HTERT RPE-1 (cell line): ENCODE results near the gene MRPS35.

ENCODE experiments used
- in situ Hi-C: fragments of 300-500 bp; cut with MboI; formaldehyde crosslinking; loops from 4 replicates; pipeline ENCODE4 v1.14.3; 2020; ENCODE audit warnings: low sequenced_read_pairs

The MRPS35 gene

GRCh38 chr12:27771481-27772327, 61.1 kb downstream of the MRPS35 start:
- in situ Hi-C loops: no loop called here

- in situ Hi-C loops: no loop called here
Observed at GRCh38 chr12:27772328-27773049, 61.9 kb downstream of the MRPS35 start.

- in situ Hi-C loops: no loop called here
Observed at GRCh38 chr12:27777141-27777540, 66.5 kb downstream of the MRPS35 start.

GRCh38 chr12:27778206-27778605, 67.6 kb downstream of the MRPS35 start:
- in situ Hi-C loops: no loop called here

- in situ Hi-C loops: no loop called here
Observed at GRCh38 chr12:27779416-27779919, 68.8 kb downstream of the MRPS35 start.

- in situ Hi-C loops: no loop called here
Observed at GRCh38 chr12:27779920-27780611, 69.4 kb downstream of the MRPS35 start, which contains the start of the genes KLHL42 and MANSC4. KLHL42 (plus strand) TSS chr12:27780233; CDS start chr12:27780331, 98 bp downstream. MANSC4 (minus strand) TSS chr12:27780236; CDS start chr12:27771276, 8,960 bp downstream.

- in situ Hi-C loops: no loop called here
Observed at GRCh38 chr12:27780612-27781408, 70.2 kb downstream of the MRPS35 start.

GRCh38 chr12:27781680-27782079, 71.0 kb downstream of the MRPS35 start:
- in situ Hi-C loops: no loop called here

GRCh38 chr12:27782481-27782880, 71.8 kb downstream of the MRPS35 start:
- in situ Hi-C loops: no loop called here

- in situ Hi-C loops: no loop called here
Observed at GRCh38 chr12:27785882-27786570, 75.4 kb downstream of the MRPS35 start.

GRCh38 chr12:27787559-27787958, 76.9 kb downstream of the MRPS35 start:
- in situ Hi-C loops: no loop called here

- in situ Hi-C loops: no loop called here
Observed at GRCh38 chr12:27790179-27790578, 79.5 kb downstream of the MRPS35 start.

- in situ Hi-C loops: no loop called here
Observed at GRCh38 chr12:27794818-27795584, 84.4 kb downstream of the MRPS35 start.

GRCh38 chr12:27796128-27796527, 85.5 kb downstream of the MRPS35 start:
- in situ Hi-C loops: no loop called here

- in situ Hi-C loops: no loop called here
Observed at GRCh38 chr12:27797301-27798025, 86.8 kb downstream of the MRPS35 start.

- in situ Hi-C loops: no loop called here
Observed at GRCh38 chr12:27800819-27801218, 90.2 kb downstream of the MRPS35 start.

- in situ Hi-C loops: no loop called here
Observed at GRCh38 chr12:27801630-27802029, 91.0 kb downstream of the MRPS35 start.

- in situ Hi-C loops: no loop called here
Observed at GRCh38 chr12:27802511-27802910, 91.9 kb downstream of the MRPS35 start.
